HuH-7 (cell line): ENCODE data around the gene TCL1B.
A peak's percentile ranks its signal among the peaks of the same experiment; 100 is the strongest.

Experiments
- DNase-seq: peaks from one replicate; pipeline ENCODE4 v3.0.0; 2011; ENCODE audit warnings: low spot score

The TCL1B gene

GRCh38 chr14:95667249-95667693, 19.0 kb upstream of the TCL1B start:
- DNase-seq: no peak

- no peak for DNase-seq
These were observed 17.9 kb upstream of the TCL1B start for GRCh38 chr14:95668235-95668772.

GRCh38 chr14:95674613-95675012, 11.6 kb upstream of the TCL1B start:
- no peak for DNase-seq

- DNase-seq: no peak
These were observed 10.7 kb upstream of the TCL1B start for GRCh38 chr14:95675486-95675885.

GRCh38 chr14:95677179-95677835, 8.9 kb upstream of the TCL1B start:
- DNase-seq: no peak

GRCh38 chr14:95679148-95679815, 6.9 kb upstream of the TCL1B start:
- DNase-seq: no peak

GRCh38 chr14:95679998-95680735, 6.1 kb upstream of the TCL1B start:
- DNase-seq: peak; percentile 35

- DNase-seq: no peak
These were observed 5.1 kb upstream of the TCL1B start for GRCh38 chr14:95681153-95681552.

- peak; percentile 55 for DNase-seq
These were observed 2.4 kb upstream of the TCL1B start for GRCh38 chr14:95683793-95684192.

GRCh38 chr14:95686935-95687334, 709 bp downstream of the TCL1B start:
- DNase-seq: no peak

GRCh38 chr14:95689441-95689840, 3.2 kb downstream of the TCL1B start:
- no peak for DNase-seq

GRCh38 chr14:95690815-95691214, 4.6 kb downstream of the TCL1B start:
- DNase-seq: no peak

- no peak for DNase-seq
These were observed 5.4 kb downstream of the TCL1B start for GRCh38 chr14:95691591-95691990.

- no peak for DNase-seq
These were observed 5.9 kb downstream of the TCL1B start for GRCh38 chr14:95692109-95692508.

- DNase-seq: no peak
These were observed 8.8 kb downstream of the TCL1B start for GRCh38 chr14:95695051-95695450.

- no peak for DNase-seq
These were observed 9.7 kb downstream of the TCL1B start for GRCh38 chr14:95695913-95696312.

- DNase-seq: no peak
These were observed 10.5 kb downstream of the TCL1B start for GRCh38 chr14:95696741-95697140.

- DNase-seq: no peak
These were observed 11.5 kb downstream of the TCL1B start for GRCh38 chr14:95697764-95698163.

- no peak for DNase-seq
These were observed 12.1 kb downstream of the TCL1B start for GRCh38 chr14:95698287-95698686.

GRCh38 chr14:95699412-95699811, 13.2 kb downstream of the TCL1B start:
- DNase-seq: no peak

- DNase-seq: no peak
These were observed 14.2 kb downstream of the TCL1B start for GRCh38 chr14:95700221-95700976.

GRCh38 chr14:95701846-95702221, 15.6 kb downstream of the TCL1B start:
- DNase-seq: no peak
